NOMO-1 (cell line): Measurements from ENCODE around the gene PPP1R12C.

Source experiments
- DNase-seq, 2 experiments: peaks; one replicate each; lab custom pipeline; 2025; ENCODE audit not compliant: unreplicated experiment in 2 of 2; lab: John Stamatoyannopoulos, UW

PPP1R12C gene

GRCh38 chr19:55050749-55051532 lies 66.5 kb downstream of the PPP1R12C start:
- DNase-seq = no peak

GRCh38 chr19:55048446-55048845 lies 69.0 kb downstream of the PPP1R12C start:
- no peak for DNase-seq

GRCh38 chr19:55047951-55048350 lies 69.5 kb downstream of the PPP1R12C start:
- DNase-seq = no peak

- DNase-seq = no peak
Observed at GRCh38 chr19:55046975-55047622, 70.3 kb downstream of the PPP1R12C start.

- no peak for DNase-seq
Observed at GRCh38 chr19:55044771-55045716, 72.4 kb downstream of the PPP1R12C start.

GRCh38 chr19:55044286-55044685 lies 73.2 kb downstream of the PPP1R12C start:
- no peak for DNase-seq

- no peak for DNase-seq
Observed at GRCh38 chr19:55042688-55043087, 74.7 kb downstream of the PPP1R12C start.

GRCh38 chr19:55042344-55042678 lies 75.1 kb downstream of the PPP1R12C start:
- no peak for DNase-seq

- DNase-seq = no peak
Observed at GRCh38 chr19:55041627-55042343, 75.7 kb downstream of the PPP1R12C start.

GRCh38 chr19:55041244-55041626 lies 76.2 kb downstream of the PPP1R12C start:
- no peak for DNase-seq
